ENCODE measurements around the gene EBP.
"Not testable (repeated sequence)": the region's sequence is repeated elsewhere in the genome, so short reads cannot be mapped to it uniquely, and the experiment has no call there.

EBP gene

DNA sequence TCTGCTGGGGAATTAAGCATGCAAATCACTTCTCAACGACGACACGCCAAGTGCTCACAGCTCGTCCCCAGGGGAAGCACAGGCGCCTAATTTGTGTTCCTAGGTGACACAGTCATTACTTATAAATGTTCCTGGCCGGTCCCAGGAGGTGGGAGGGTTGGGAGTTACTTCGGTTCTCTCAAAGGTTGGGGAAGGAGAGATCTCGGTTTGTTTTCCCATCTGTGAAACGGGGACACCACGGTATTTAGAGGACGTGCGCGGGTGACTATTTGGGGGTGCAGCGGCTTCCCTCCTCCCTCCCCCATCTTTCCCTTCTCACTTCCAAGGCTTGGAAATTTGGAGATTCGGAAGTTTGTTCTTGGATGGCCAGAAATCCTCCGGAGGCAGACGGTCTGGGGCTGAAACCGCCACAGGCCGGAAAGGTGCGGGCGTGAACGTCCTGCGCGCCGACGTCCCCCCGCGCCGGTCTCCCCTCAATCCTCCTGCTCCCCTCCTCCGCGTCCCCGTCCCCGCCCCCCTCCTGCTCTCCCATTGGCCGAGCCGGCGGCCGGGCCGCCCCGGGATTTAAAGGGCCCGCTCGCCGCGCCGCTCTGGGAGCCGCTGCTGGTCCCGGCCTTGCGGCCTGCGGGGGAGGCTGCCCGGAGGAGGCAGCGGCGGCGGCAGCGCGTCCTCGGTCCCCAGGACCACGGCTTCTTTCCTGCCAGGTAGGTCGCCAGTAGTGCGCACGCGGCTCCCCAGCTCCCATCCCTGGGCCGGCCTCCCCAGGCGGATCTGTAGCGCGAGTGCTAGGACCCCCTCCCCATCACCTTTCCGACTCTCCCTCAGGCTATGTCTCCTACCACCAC lies 13.0 kb upstream of the EBP start, which contains the start of gene PORCN:
Gene PORCN (plus strand): TSS at position 593 of the 845 bp plus-strand sequence. CDS start 829 bp downstream, outside the sequence.
- TF ChIP-seq POLR2A (IDR thresholded peaks at IDR 0.05; ENCODE audit: low read depth, low read length) = peak; percentile 60
- no peak for DNase-seq (ENCODE audit: insufficient read length, low spot score)
- no peak for FAIRE-seq

- DNase-seq (ENCODE audit: insufficient read length, low spot score) (no peak), FAIRE-seq (no peak)
- no peak for TF ChIP-seq POLR2A (IDR thresholded peaks at IDR 0.05; ENCODE audit: low read depth, low read length)
These were observed 12.4 kb upstream of the EBP start for GRCh38 chrX:48509245-48509590.

DNA sequence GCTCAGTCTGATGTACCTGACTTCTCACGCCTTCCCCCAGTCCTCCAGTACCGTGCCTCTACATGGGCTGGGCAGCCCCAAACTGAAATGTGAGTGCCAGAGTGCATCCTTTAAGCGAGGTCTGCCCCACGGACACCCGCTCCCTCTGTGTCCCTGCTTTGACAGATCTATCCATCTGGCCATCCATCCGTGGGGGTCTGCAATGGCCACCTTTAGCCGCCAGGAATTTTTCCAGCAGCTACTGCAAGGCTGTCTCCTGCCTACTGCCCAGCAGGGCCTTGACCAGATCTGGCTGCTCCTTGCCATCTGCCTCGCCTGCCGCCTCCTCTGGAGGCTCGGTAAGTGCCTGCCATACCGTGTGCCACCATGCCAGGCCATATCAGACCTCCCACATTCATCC lies 12.0 kb upstream of the EBP start:
- TF ChIP-seq POLR2A (IDR thresholded peaks at IDR 0.05; ENCODE audit: low read depth, low read length) = no peak
- no peak for FAIRE-seq

GRCh38 chrX:48511560-48511959 lies 10.0 kb upstream of the EBP start:
- TF ChIP-seq POLR2A (IDR thresholded peaks at IDR 0.05; ENCODE audit: low read depth, low read length) = no peak
- DNase-seq (ENCODE audit: insufficient read length, low spot score) = no peak

More for the DNA sequence above, 12.0 kb upstream of the EBP start:
- DNase-seq (ENCODE audit: insufficient read length, low spot score) = no peak

DNA sequence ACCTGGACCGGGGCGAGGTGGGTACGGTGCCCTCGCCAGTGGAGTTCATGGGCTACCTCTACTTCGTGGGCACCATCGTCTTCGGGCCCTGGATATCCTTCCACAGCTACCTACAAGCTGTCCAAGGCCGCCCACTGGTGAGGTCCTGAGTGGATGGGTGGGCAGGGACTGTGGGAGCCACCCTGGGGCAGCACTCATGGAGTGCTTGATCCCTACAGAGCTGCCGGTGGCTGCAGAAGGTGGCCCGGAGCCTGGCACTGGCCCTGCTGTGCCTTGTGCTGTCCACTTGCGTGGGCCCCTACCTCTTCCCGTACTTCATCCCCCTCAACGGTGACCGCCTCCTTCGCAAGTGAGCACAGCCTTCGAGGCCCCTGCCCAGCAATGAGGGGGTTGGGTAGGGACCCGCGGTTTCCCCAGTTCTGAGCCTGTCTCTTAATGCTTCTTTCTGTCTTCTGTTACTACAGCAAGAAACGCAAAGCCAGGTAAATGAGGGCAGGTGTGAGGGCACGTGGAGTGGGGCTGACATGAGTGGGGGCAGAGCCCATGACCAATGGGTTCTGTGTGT lies 9.2 kb upstream of the EBP start:
- no peak for TF ChIP-seq POLR2A (IDR thresholded peaks at IDR 0.05; ENCODE audit: low read depth, low read length)
- no peak for FAIRE-seq
- no peak for DNase-seq (ENCODE audit: insufficient read length, low spot score)

More at GRCh38 chrX:48511560-48511959, 10.0 kb upstream of the EBP start:
- FAIRE-seq = no peak

GRCh38 chrX:48513670-48514069 lies 7.9 kb upstream of the EBP start:
- no peak for TF ChIP-seq POLR2A (IDR thresholded peaks at IDR 0.05; ENCODE audit: low read depth, low read length)
- FAIRE-seq = no peak

GRCh38 chrX:48514126-48514806 lies 7.3 kb upstream of the EBP start:
- FAIRE-seq = no peak
- no peak for DNase-seq (ENCODE audit: insufficient read length, low spot score)
- TF ChIP-seq POLR2A (IDR thresholded peaks at IDR 0.05; ENCODE audit: low read depth, low read length) = no peak

More at GRCh38 chrX:48513670-48514069, 7.9 kb upstream of the EBP start:
- DNase-seq (ENCODE audit: insufficient read length, low spot score) = no peak

- TF ChIP-seq POLR2A (IDR thresholded peaks at IDR 0.05; ENCODE audit: low read depth, low read length) = no peak
- FAIRE-seq = no peak
- DNase-seq (ENCODE audit: insufficient read length, low spot score) = no peak
These were observed 6.6 kb upstream of the EBP start for GRCh38 chrX:48514868-48515460.

GRCh38 chrX:48515842-48516241 lies 5.8 kb upstream of the EBP start:
- FAIRE-seq = no peak
- DNase-seq (ENCODE audit: insufficient read length, low spot score) = no peak
- TF ChIP-seq POLR2A (IDR thresholded peaks at IDR 0.05; ENCODE audit: low read depth, low read length) = no peak

GRCh38 chrX:48516285-48516684 lies 5.3 kb upstream of the EBP start:
- no peak for TF ChIP-seq POLR2A (IDR thresholded peaks at IDR 0.05; ENCODE audit: low read depth, low read length)
- no peak for DNase-seq (ENCODE audit: insufficient read length, low spot score)
- no peak for FAIRE-seq

DNA sequence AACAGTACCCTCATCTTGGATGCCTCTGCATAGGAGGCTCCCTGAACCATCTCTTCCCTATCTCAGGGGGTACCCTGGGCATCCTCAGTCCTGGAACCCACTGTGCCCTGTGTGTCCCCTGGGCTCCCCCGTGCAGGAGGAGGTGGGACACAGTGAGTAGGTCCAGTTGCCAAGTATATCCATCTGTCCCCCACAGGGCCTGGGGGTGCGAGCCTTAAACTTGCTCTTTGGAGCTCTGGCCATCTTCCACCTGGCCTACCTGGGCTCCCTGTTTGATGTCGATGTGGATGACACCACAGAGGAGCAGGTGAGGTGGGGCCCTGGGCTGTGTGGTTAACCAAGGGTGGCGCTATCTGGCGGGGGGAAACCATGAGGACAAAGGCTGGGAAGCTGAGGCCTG lies 4.6 kb upstream of the EBP start:
- DNase-seq (ENCODE audit: insufficient read length, low spot score) = no peak
- no peak for FAIRE-seq
- no peak for TF ChIP-seq POLR2A (IDR thresholded peaks at IDR 0.05; ENCODE audit: low read depth, low read length)

DNA sequence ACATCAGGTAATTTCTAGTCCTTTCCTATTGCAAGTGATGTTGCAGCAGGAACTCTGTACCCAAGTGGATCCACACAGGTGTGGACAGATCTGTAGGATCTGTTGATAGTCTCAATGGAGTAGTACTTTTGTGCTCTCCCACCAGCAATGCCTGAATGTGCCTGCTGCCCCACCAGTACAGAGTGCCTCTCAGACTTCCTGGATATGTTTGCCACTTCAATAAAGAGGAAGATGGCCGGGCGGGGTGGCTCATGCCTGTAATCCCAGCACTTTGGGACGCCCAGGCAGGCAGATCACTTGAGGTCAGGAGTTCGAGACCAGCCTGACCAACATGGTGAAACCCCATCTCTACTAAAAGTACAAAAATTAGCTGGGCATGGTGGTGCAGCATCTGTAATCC lies 2.1 kb upstream of the EBP start:
- not testable (repeated sequence) for DNase-seq (ENCODE audit: insufficient read length, low spot score); FAIRE-seq

- TF ChIP-seq POLR2A (IDR thresholded peaks at IDR 0.05; ENCODE audit: low read depth, low read length) = no peak
- DNase-seq (ENCODE audit: insufficient read length, low spot score) (no peak), FAIRE-seq (no peak)
These were observed 1.2 kb upstream of the EBP start for GRCh38 chrX:48520455-48520854.

GRCh38 chrX:48520976-48521352 lies 644 bp upstream of the EBP start:
- TF ChIP-seq POLR2A (IDR thresholded peaks at IDR 0.05; ENCODE audit: low read depth, low read length) = no peak
- DNase-seq (ENCODE audit: insufficient read length, low spot score) = no peak
- FAIRE-seq = no peak
